CD4-positive, alpha-beta T cell (primary cell): ENCODE data around the gene CDKN1C. TPM values are rescaled to one million over a fixed set of nuclear protein-coding genes. Genes with fewer than 3 reads are reported as not detected.

Experiments used
- ATAC-seq: fragments of 200-7000 bp; cut with Tn5 transposase; one replicate; pipeline ENCODE4 v1.10.0; 2022; ENCODE audit warnings: mild to moderate bottlenecking; ENCODE audit not compliant: poor library complexity
- CTCF ChIA-PET: fragments of 350-600 bp; sonication (Branson Sonifier 250); formaldehyde crosslinking; loops from one replicate; lab custom pipeline; 2021; ENCODE audit warnings: antibody characterized with exemption, inconsistent platforms; lab: Charles Lee
- POLR2A ChIA-PET: fragments of 350-600 bp; sonication (Branson Sonifier 250); formaldehyde crosslinking; loops from one replicate; lab custom pipeline; 2021; ENCODE audit warnings: antibody characterized with exemption, inconsistent platforms; lab: Charles Lee
- DNase-seq, 14 experiments: peaks; one replicate each; pipeline ENCODE4 v3.0.0-alpha.2; 2013 to 2020; ENCODE audit warnings: mixed read lengths in 2 of 14
- H3K27ac ChIP-seq, 2 donors: one replicate each; pipeline versions ENCODE4 v1.5.1 to v1.7.0; 2013; ENCODE audit warnings: low read length in 2 of 2, low read depth in 1 of 2, mild to moderate bottlenecking in 1 of 2
- H3K27me3 ChIP-seq, 2 experiments: 1 replicate in 1 of 2; 2 replicates in 1 of 2; pipeline versions ENCODE4 v1.6.1 to v1.7.0; 2013; ENCODE audit warnings: low read length in 2 of 2, control low read depth in 1 of 2, mild to moderate bottlenecking in 1 of 2, moderate library complexity in 1 of 2; ENCODE audit not compliant: insufficient read depth in 2 of 2, control insufficient read depth in 1 of 2
- H3K36me3 ChIP-seq: one replicate; pipeline ENCODE4 v1.6.1; 2013; ENCODE audit warnings: low read length, control low read depth; ENCODE audit not compliant: insufficient read depth
- H3K4me1 ChIP-seq: one replicate; pipeline ENCODE4 v1.6.1; 2013; ENCODE audit warnings: low read length, control low read depth; ENCODE audit not compliant: insufficient read depth
- H3K4me3 ChIP-seq: one replicate; pipeline ENCODE4 v1.5.1; 2013; ENCODE audit warnings: mild to moderate bottlenecking, low read length, moderate library complexity
- H3K9me3 ChIP-seq, 2 experiments: 1 replicate in 1 of 2; 2 replicates in 1 of 2; pipeline versions ENCODE4 v1.6.1 to v1.7.0; 2013; ENCODE audit warnings: low read length in 2 of 2, mild to moderate bottlenecking in 2 of 2, control low read depth in 1 of 2, moderate library complexity in 1 of 2; ENCODE audit not compliant: control insufficient read depth in 1 of 2, insufficient read depth in 1 of 2
- H3K27ac Mint-ChIP-seq: one replicate; pipeline ENCODE4 v1.8.0; 2020; ENCODE audit warnings: mixed read lengths
- H3K27me3 Mint-ChIP-seq: one replicate; pipeline ENCODE4 v1.8.0; 2021; ENCODE audit warnings: mixed read lengths
- H3K36me3 Mint-ChIP-seq: one replicate; pipeline ENCODE4 v1.8.0; 2021; ENCODE audit warnings: low read depth, mixed read lengths
- H3K4me1 Mint-ChIP-seq: one replicate; pipeline ENCODE4 v1.8.0; 2021; ENCODE audit warnings: low read depth, mixed read lengths
- H3K4me3 Mint-ChIP-seq: one replicate; pipeline ENCODE4 v1.8.0; 2020; ENCODE audit warnings: mild to moderate bottlenecking, mixed read lengths
- H3K9me3 Mint-ChIP-seq: one replicate; pipeline ENCODE4 v1.8.0; 2020; ENCODE audit warnings: mixed read lengths
- CTCF ChIP-seq: fragments of 200-600 bp; IDR thresholded peaks from one replicate; pipeline ENCODE4 v1.8.0; 2022; ENCODE audit warnings: antibody characterized with exemption, mild to moderate bottlenecking
- intact Hi-C, 2 experiments: fragments of 100-400 bp; cut with DNase I in 1 of 2; cut with micrococcal nuclease in 1 of 2; formaldehyde crosslinking; loops; one replicate each; pipeline versions ENCODE4 v1.15.1 to v1.9.0; 2023 to 2025; cut with DNase I, micrococcal nuclease
- total RNA-seq, 174 experiments: library from RNA in 2 of 174; stranded (reverse) in 2 of 174; gene quantifications; one replicate each; pipeline ENCODE4 v1.2.3 and lab custom pipeline; 2021 to 2026

Gene CDKN1C
- total RNA-seq, 2 experiments from 2014 or later = 1.9 to 2.5 TPM

DNA sequence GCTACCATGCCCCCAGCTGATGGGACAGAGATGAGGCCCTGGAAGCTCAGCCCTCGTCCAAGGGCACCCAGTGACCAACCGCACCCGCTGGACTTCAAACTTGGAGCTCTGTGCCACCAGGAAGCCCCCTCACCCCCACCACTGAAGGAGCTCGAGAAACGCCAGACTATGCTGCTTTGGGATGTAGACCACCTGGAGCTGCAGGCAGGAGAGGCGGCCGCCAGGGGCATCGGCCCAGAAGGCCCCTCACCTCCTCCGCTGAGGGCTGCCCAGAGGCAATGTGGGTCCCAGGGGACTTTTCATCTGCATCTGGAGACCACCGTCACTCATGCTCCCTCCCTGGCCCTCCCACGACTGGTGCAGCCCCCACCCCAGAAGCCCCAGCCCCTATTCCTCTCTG lies 28.3 kb downstream of the CDKN1C start:
- Histone ChIP-seq H3K4me3 (no peak overlapping the region), H3K4me1 (no peaks in the 10 kb centered on the region), H3K9me3 (peaks cover 0 to 16% of the 10 kb centered on the region in 2 experiments), H3K36me3 (no peaks in the 10 kb centered on the region), H3K27ac (no peak overlapping the region), H3K27me3 (peaks cover 9 to 18% of the 10 kb centered on the region in 2 experiments)
- CTCF ChIA-PET = no interaction called here
- intact Hi-C loops = no loop called here
- H3K4me1 Mint-ChIP-seq = no peaks in the 10 kb centered on the region
- POLR2A ChIA-PET = no interaction called here
- ATAC-seq (no peak), DNase-seq (no peak)
- no peaks in the 10 kb centered on the region for H3K36me3 Mint-ChIP-seq
- TF ChIP-seq CTCF = no peak
- H3K27ac Mint-ChIP-seq = no peak overlapping the region
- H3K27me3 Mint-ChIP-seq = peaks cover 16% of the 10 kb centered on the region
- H3K9me3 Mint-ChIP-seq = no peaks in the 10 kb centered on the region
- no peak overlapping the region for H3K4me3 Mint-ChIP-seq

GRCh38 chr11:2855162-2855561 lies 30.4 kb downstream of the CDKN1C start:
- H3K36me3 Mint-ChIP-seq = no peaks in the 10 kb centered on the region
- ATAC-seq (no peak), DNase-seq (no peak)
- H3K9me3 Mint-ChIP-seq = no peaks in the 10 kb centered on the region
- Histone ChIP-seq H3K27ac (no peak overlapping the region), H3K4me1 (no peaks in the 10 kb centered on the region), H3K27me3 (peaks cover 0 to 2% of the 10 kb centered on the region in 2 experiments), H3K4me3 (no peak overlapping the region), H3K36me3 (no peaks in the 10 kb centered on the region), H3K9me3 (peaks cover 0 to 16% of the 10 kb centered on the region in 2 experiments)
- H3K4me3 Mint-ChIP-seq = no peak overlapping the region
- no peaks in the 10 kb centered on the region for H3K27me3 Mint-ChIP-seq
- no peak for TF ChIP-seq CTCF
- no peak overlapping the region for H3K27ac Mint-ChIP-seq
- ChIA-PET CTCF (no interaction called here), POLR2A (no interaction called here)
- H3K4me1 Mint-ChIP-seq = no peaks in the 10 kb centered on the region
- intact Hi-C loops = no loop called here

DNA sequence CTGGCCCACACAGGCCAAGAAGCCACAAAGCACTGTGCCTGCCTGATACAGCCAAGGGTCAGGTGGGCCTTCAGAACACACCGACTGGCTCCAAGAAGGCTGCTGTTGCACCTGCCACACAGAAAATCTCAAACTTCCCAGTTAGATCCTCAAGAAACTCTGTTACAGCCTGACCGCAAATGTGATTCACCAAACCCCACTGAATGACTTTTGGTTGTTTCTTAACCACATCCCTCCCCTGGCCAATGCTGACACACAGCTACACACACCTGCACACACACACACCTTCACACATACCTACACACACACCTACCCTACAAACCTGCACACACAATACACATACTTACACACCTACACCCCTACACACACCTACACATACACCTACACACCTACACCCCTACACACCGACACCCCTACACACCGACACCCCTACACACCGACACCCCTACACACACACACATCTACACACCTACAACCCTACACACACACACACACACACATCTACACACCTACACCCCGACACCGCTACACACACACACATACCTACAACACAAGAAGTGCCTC lies 31.5 kb downstream of the CDKN1C start:
- Histone ChIP-seq H3K4me3 (no peak overlapping the region), H3K9me3 (peaks cover 0 to 16% of the 10 kb centered on the region in 2 experiments), H3K27me3 (no peaks in the 10 kb centered on the region), H3K4me1 (no peaks in the 10 kb centered on the region), H3K27ac (no peak overlapping the region), H3K36me3 (no peaks in the 10 kb centered on the region)
- H3K9me3 Mint-ChIP-seq = no peaks in the 10 kb centered on the region
- ChIA-PET POLR2A (no interaction called here), CTCF (no interaction called here)
- no peak overlapping the region for H3K4me3 Mint-ChIP-seq
- no peak for DNase-seq
- intact Hi-C loops = no loop called here
- no peak for TF ChIP-seq CTCF
- no peaks in the 10 kb centered on the region for H3K27me3 Mint-ChIP-seq
- ATAC-seq = no peak
- H3K36me3 Mint-ChIP-seq = peaks cover 2% of the 10 kb centered on the region
- no peaks in the 10 kb centered on the region for H3K4me1 Mint-ChIP-seq
- no peak overlapping the region for H3K27ac Mint-ChIP-seq
